ENCODE results near the gene HNRNPF.

The HNRNPF gene

DNA sequence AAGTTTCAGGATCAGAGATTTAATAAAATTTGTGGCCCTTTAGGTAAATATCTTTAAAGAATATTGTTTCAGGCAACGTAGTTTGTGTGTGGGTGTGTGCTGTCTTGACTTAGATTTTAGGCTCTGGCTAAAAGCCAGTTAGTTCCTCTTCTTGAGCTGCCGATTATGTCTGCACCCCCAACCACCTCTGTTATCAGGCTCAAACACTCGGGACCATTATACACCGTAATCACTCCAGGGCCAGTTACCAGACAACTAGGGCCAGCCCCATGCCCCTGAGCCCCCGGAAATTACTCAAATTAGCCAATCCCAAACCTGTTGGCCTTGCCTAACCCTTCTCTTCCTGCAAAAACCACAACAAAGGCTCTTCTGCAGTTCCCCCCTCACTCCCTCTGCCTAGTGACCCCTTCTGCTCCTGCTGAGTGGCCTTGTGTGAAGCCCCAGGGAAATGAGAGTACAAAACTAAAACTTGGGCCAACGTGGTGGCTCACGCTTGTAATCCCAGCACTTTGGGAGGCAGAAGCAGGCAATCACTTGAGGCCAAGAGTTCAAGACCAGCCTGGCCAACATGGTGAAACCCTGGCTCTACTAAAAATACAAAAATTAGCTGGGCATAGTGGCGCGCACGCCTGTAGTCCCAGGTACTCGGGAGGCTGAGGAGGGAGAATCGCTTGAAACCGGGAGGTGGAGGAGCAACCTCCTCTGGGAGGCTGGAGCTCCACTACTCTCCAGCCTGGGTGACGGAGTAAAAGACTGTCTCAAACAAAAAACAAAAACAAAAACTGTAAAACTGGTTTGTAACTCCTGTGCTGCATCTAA, 9.2 kb upstream of the HNRNPF start (continued):
- peak; percentile 58 for TF ChIP-seq SP2 (tag by site-specific recombination; IDR thresholded peaks at IDR 0.05)
- no peak for TF ChIP-seq ZNF48 (tag by site-specific recombination; IDR thresholded peaks at IDR 0.05)
- no peak for TF ChIP-seq GLI4 (tag by site-specific recombination; IDR thresholded peaks at IDR 0.05)
- peak; percentile 47; the same call in 1 of the 2 replicates for TF ChIP-seq OSR2 (tag by site-specific recombination; IDR thresholded peaks at IDR 0.05)
- TF ChIP-seq ZNF521 (tag by site-specific recombination; IDR thresholded peaks at IDR 0.05), result no peak
- TF ChIP-seq ZNF266 (tag by site-specific recombination; IDR thresholded peaks at IDR 0.05; ENCODE audit: low read depth), result no peak
- peak; percentile 64 for TF ChIP-seq SCRT2 (tag by site-specific recombination; IDR thresholded peaks at IDR 0.05)
- no peak for TF ChIP-seq ZNF510 (tag by site-specific recombination; IDR thresholded peaks at IDR 0.05; ENCODE audit: insufficient replicate concordance)
- no peak for TF ChIP-seq ZNF114 (tag by site-specific recombination; IDR thresholded peaks at IDR 0.05)
- peak; percentile 52; the same call in 1 of the 2 replicates for TF ChIP-seq WT1 (tag by site-specific recombination; IDR thresholded peaks at IDR 0.05)
- TF ChIP-seq ZFHX2 (tag by site-specific recombination; conservative IDR thresholded peaks at IDR 0.05), result 0 out of 2 replicates have a peak, but pooled peaks have one; percentile 16
- TF ChIP-seq ZBTB21 (tag by site-specific recombination; IDR thresholded peaks at IDR 0.05), result no peak
- TF ChIP-seq ZBTB8A (tag by site-specific recombination; IDR thresholded peaks at IDR 0.05), result peak; percentile 54; the same call in 1 of the 2 replicates
- no peak for TF ChIP-seq ZFP41 (tag by site-specific recombination; IDR thresholded peaks at IDR 0.05; ENCODE audit: borderline replicate concordance)
- TF ChIP-seq ZSCAN30 (tag by site-specific recombination; IDR thresholded peaks at IDR 0.05), result no peak
- 0 out of 2 replicates have a peak, but pooled peaks have one; percentile 39 for TF ChIP-seq ZXDB (tag by site-specific recombination; IDR thresholded peaks at IDR 0.05)
- no peak for TF ChIP-seq MZF1 (tag by site-specific recombination; IDR thresholded peaks at IDR 0.05; ENCODE audit: borderline replicate concordance)
- peak; percentile 66 for TF ChIP-seq ZNF335 (tag by site-specific recombination; conservative IDR thresholded peaks at IDR 0.05)
- TF ChIP-seq ZEB2 (tag by site-specific recombination; IDR thresholded peaks at IDR 0.05), result no peak
- TF ChIP-seq, protein P1, sequence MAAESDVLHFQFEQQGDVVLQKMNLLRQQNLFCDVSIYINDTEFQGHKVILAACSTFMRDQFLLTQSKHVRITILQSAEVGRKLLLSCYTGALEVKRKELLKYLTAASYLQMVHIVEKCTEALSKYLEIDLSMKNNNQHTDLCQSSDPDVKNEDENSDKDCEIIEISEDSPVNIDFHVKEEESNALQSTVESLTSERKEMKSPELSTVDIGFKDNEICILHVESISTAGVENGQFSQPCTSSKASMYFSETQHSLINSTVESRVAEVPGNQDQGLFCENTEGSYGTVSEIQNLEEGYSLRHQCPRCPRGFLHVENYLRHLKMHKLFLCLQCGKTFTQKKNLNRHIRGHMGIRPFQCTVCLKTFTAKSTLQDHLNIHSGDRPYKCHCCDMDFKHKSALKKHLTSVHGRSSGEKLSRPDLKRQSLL (tag by site-specific recombination; IDR thresholded peaks at IDR 0.05), result no peak
- TF ChIP-seq GLIS1 (tag by site-specific recombination; IDR thresholded peaks at IDR 0.05), result no peak
- no peak for TF ChIP-seq ZNF529 (tag by site-specific recombination; IDR thresholded peaks at IDR 0.05; ENCODE audit: insufficient replicate concordance)
- peak; percentile 45; the same call in 1 of the 2 replicates for TF ChIP-seq ZBTB20 (tag by site-specific recombination; IDR thresholded peaks at IDR 0.05)
- 0 out of 2 replicates have a peak, but pooled peaks have one; percentile 32 for TF ChIP-seq ZNF24 (tag by site-specific recombination; IDR thresholded peaks at IDR 0.05)
- TF ChIP-seq KLF10 (tag by site-specific recombination; IDR thresholded peaks at IDR 0.05), result no peak
- TF ChIP-seq ZNF366 (tag by site-specific recombination; conservative IDR thresholded peaks at IDR 0.05), result no peak
- TF ChIP-seq ZNF132 (tag by site-specific recombination; IDR thresholded peaks at IDR 0.05; ENCODE audit: borderline replicate concordance), result no peak
- no peak for TF ChIP-seq ZBTB7A (tag by site-specific recombination; IDR thresholded peaks at IDR 0.05; ENCODE audit: low read depth)
- no peak for TF ChIP-seq KLF9 (tag by site-specific recombination; IDR thresholded peaks at IDR 0.05; ENCODE audit: low read depth)
- no peak for TF ChIP-seq ZNF621 (tag by site-specific recombination; IDR thresholded peaks at IDR 0.05)
- no peak for TF ChIP-seq ZNF549 (tag by site-specific recombination; IDR thresholded peaks at IDR 0.05)

All from HEK293 (cell line).